Measurements from ENCODE around the gene ZNF197.
"Not testable (repeated sequence)": the region's sequence is repeated elsewhere in the genome, so short reads cannot be mapped to it uniquely, and the experiment has no call there.

Gene ZNF197

GRCh38 chr3:44665173-44665572 is 40.3 kb downstream of the ZNF197 start:
- no peak for DNase-seq (ENCODE audit: low spot score)

- no peak for DNase-seq (ENCODE audit: low spot score)
These were observed 41.5 kb downstream of the ZNF197 start for GRCh38 chr3:44666346-44666745.

GRCh38 chr3:44669760-44670159 is 44.9 kb downstream of the ZNF197 start:
- DNase-seq (ENCODE audit: low spot score), result no peak

- not testable (repeated sequence) for DNase-seq (ENCODE audit: low spot score)
These were observed 48.6 kb downstream of the ZNF197 start for GRCh38 chr3:44673466-44673865.

- no peak for DNase-seq (ENCODE audit: low spot score)
These were observed 49.4 kb downstream of the ZNF197 start for GRCh38 chr3:44674211-44674610.

DNA sequence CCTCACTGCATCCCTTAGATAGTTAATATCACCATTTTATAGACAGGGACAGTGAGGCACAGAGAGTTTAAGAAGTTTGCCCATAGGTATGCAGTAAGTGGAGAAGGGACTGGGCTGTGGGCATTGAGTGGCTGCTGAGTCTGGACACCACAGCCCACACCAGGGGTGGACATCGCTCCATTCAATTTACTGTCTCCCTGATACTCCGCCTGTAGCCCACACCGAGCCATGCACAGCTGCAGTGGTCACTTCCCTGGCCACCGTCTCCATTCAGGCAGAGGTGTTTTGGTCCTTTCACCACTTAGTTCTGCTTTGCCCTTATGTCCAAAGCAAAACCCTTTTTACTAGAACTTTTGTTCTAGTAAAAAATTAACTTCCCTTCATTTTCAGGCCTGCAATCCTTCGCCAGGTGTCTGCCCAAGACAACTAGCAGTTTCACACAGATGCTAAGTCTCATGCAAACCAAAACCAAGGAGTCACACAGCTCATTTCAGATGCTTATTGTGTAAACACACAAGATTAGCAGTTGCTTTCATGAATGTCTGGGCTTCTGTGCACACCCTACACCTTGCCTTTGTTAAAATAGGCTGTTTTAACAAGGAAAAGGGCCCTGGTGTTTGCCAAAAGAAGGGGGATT is 53.8 kb downstream of the ZNF197 start:
- DNase-seq (ENCODE audit: low spot score), result no peak

GRCh38 chr3:44680921-44681455 is 56.2 kb downstream of the ZNF197 start:
- no peak for DNase-seq (ENCODE audit: low spot score)

DNA sequence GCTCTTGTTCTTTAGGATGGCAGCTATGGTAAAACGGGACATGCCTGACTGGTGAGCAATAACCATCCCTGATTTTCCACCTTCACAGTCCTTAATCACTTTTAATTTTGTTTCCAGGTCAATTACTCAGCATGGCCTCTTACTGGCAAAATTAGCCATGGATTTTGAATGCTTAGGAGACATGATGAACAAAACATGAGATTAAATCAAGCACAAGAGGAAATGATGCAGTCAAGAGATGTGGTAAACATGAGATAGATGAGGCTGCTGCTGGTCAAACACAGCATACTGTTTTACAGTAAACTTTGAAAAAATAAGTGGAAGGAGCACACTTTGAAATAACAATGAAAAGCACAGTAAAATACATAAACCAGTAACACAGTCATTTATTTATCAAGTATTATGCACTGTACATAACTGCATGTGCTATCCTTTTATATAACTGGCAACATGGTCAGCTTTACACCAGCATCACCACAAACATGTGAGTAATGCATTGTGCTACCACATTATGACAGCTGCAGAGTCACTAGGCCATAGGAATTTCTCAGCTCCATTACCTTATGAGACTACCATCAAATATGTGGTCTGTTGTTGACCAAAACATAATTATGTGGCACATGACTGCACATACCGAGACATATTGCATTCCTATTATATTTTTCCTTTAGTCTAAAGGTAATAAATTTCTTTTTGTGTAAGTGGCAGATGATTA is 57.5 kb downstream of the ZNF197 start:
- DNase-seq (ENCODE audit: low spot score), result no peak

DNA sequence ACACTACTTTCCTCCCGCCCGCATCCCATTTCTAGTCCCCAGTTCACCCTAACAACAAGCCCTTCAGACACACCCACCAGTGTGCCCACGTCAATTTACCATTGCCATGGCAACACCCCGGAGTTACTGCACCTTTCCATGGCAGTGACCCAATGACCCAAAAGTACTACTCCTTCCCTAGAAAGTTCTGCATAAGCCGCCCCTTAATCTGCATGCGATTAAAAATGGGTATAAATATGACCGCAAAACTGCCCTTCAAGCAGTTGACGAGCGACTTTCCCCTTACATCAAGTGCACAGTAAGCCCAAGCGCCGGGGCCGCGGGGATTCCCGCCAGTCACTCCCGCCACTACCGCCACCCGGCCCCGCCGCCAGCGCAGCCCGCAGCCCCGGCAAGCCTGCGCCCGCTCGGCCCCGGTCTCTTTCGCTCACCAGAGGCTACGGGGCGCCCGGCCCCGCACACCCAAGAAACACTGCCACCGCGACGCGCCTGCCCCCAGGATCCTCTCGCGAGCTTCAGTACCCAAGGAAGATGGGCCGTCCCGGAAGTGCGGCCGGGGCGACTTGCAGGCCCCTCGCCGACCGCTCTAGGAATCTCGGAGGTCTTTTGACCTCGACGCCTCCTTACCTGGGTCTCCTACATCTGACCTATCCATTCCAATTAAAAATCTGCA is 60.4 kb downstream of the ZNF197 start:
- peak; percentile 88 for DNase-seq (ENCODE audit: low spot score)

GRCh38 chr3:44687898-44688297 is 63.1 kb downstream of the ZNF197 start:
- no peak for DNase-seq (ENCODE audit: low spot score)
